Endodermal cell (in vitro differentiated cells): ENCODE data around the gene VAV2. TPM values are rescaled to one million over a fixed set of nuclear protein-coding genes. Genes with fewer than 3 reads are reported as not detected.

Experiments
- DNase-seq: peaks from one replicate; pipeline ENCODE4 v3.0.0-alpha.2; 2017
- H3K27ac ChIP-seq: 2 replicates; pipeline ENCODE4 v1.5.1; 2013; ENCODE audit warnings: mild to moderate bottlenecking, low read depth, low read length, moderate library complexity
- H3K27me3 ChIP-seq: 2 replicates; pipeline ENCODE4 v1.6.1; 2013; ENCODE audit warnings: mild to moderate bottlenecking, low read length, moderate library complexity; ENCODE audit not compliant: insufficient read depth, control insufficient read depth, poor library complexity, severe bottlenecking
- H3K36me3 ChIP-seq: 2 replicates; pipeline ENCODE4 v1.7.0; 2013; ENCODE audit warnings: mild to moderate bottlenecking, low read length, moderate library complexity; ENCODE audit not compliant: control insufficient read depth, insufficient read depth
- H3K4me1 ChIP-seq: one replicate; pipeline ENCODE4 v1.7.0; 2013; ENCODE audit warnings: low read length; ENCODE audit not compliant: control insufficient read depth, insufficient read depth
- H3K4me3 ChIP-seq: 2 replicates; pipeline ENCODE4 v1.5.1; 2013; ENCODE audit warnings: mild to moderate bottlenecking, low read length, moderate library complexity
- H3K9ac ChIP-seq: 2 replicates; pipeline ENCODE4 v1.6.1; 2013; ENCODE audit warnings: mild to moderate bottlenecking, low read length, moderate library complexity; ENCODE audit not compliant: poor library complexity, severe bottlenecking; ENCODE audit errors: extremely low read depth
- H3K9me3 ChIP-seq: 2 replicates; pipeline ENCODE4 v1.6.1; 2013; ENCODE audit warnings: mild to moderate bottlenecking, low read length, moderate library complexity; ENCODE audit not compliant: control insufficient read depth
- H3K27ac Mint-ChIP-seq: 2 replicates; pipeline ENCODE4 v1.8.0; 2020; ENCODE audit warnings: mixed read lengths
- H3K27me3 Mint-ChIP-seq: 2 replicates; pipeline ENCODE4 v1.8.0; 2021; ENCODE audit warnings: mild to moderate bottlenecking, mixed read lengths; ENCODE audit not compliant: insufficient read depth
- H3K36me3 Mint-ChIP-seq: 2 replicates; pipeline ENCODE4 v1.8.0; 2020; ENCODE audit warnings: low read depth, mixed read lengths
- H3K4me1 Mint-ChIP-seq: 2 replicates; pipeline ENCODE4 v1.8.0; 2020; ENCODE audit warnings: mixed read lengths
- H3K4me3 Mint-ChIP-seq: 2 replicates; pipeline ENCODE4 v1.8.0; 2020; ENCODE audit warnings: mild to moderate bottlenecking, moderate library complexity, mixed read lengths
- H3K9me3 Mint-ChIP-seq: 2 replicates; pipeline ENCODE4 v1.8.0; 2020; ENCODE audit warnings: mild to moderate bottlenecking, mixed read lengths
- WGBS, 2 experiments: methylation state at CpG; one replicate each; pipeline versions ENCODE4 v1.1.5 to v1.1.7; 2013; ENCODE audit warnings: missing lambda C conversion rate in 2 of 2, mixed read lengths in 1 of 2; ENCODE audit not compliant: insufficient coverage in 1 of 2, insufficient read length in 1 of 2; 5-methylcytosine and 5-hydroxymethylcytosine counted together
- total RNA-seq, 2 donors: library from RNA; stranded (reverse); fragmentation: NEBNext Ultra II Directional in 1 of 2; extraction: Animal tissue kit (Norgen Biotek cat#: 25700) in 1 of 2; gene quantifications; 2 replicates in 1 of 2; 3 replicates in 1 of 2; pipeline ENCODE4 v1.2.1, GENCODE V29; 2021
- TF ChIP-seq, protein P1 (sequence below): fragments of 200-600 bp; sonication (generic); conservative IDR thresholded peaks from 2 replicates; pipeline ENCODE4 v1.5.0; 2021; ENCODE audit warnings: antibody characterized with exemption, mild to moderate bottlenecking

Gene VAV2
- total RNA-seq, 2 donors from 2014 or later = 29.8 to 35.9 TPM

DNA sequence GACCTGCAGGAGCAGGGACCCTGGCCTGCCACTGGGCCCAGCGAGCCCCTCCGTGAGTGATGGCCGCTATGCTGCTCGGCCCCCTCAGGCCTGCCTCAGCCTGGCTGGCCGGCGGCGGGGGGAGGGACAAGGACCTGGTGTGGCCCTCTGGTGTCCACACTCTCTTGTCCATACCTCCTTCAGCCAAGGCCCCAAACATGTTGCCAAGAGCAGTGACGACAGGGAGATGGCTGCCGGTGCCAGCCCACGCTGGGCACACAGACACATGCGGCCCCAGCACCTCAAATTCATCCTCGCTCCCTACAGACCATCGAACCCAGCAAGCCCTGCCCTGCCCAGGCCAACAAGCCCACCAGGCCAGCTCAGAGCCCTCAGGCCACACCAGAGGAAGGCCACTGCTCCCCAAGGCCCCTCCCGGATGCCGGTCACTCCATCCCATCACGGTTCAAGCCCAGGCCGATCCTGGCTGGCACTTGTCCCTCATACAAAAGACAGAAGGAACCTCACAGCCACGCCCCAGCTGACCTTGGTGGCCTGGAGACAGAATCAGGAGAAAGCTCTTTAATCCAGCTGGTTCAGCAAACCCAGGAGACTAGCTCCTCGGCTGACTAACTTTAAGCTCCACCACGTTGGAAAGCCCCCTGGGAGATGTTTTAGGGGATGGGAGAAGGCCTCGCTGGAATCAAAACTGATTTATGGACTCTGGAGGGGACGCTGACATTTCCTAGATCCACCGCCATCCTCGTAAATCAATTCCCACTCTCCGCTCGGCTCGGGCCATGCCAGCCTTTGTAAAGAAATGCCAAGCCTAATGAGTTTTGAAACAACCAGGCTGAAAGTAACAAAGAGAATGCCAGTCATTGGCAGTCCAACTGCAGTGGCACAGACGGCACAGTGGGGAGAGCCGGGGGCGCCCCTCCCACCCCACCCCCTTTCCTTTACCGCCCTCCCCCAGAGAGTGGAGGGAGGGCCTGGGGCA, 84.9 kb downstream of the VAV2 start:
- no peak for DNase-seq
- Histone ChIP-seq H3K27me3 (no peaks in the 10 kb centered on the region), H3K9me3 (no peaks in the 10 kb centered on the region), H3K4me1 (no peaks in the 10 kb centered on the region), H3K9ac (no peak overlapping the region), H3K36me3 (no peaks in the 10 kb centered on the region), H3K4me3 (no peak overlapping the region), H3K27ac (no peak overlapping the region)
- no peaks in the 10 kb centered on the region for H3K27me3 Mint-ChIP-seq
- TF ChIP-seq, protein P1, sequence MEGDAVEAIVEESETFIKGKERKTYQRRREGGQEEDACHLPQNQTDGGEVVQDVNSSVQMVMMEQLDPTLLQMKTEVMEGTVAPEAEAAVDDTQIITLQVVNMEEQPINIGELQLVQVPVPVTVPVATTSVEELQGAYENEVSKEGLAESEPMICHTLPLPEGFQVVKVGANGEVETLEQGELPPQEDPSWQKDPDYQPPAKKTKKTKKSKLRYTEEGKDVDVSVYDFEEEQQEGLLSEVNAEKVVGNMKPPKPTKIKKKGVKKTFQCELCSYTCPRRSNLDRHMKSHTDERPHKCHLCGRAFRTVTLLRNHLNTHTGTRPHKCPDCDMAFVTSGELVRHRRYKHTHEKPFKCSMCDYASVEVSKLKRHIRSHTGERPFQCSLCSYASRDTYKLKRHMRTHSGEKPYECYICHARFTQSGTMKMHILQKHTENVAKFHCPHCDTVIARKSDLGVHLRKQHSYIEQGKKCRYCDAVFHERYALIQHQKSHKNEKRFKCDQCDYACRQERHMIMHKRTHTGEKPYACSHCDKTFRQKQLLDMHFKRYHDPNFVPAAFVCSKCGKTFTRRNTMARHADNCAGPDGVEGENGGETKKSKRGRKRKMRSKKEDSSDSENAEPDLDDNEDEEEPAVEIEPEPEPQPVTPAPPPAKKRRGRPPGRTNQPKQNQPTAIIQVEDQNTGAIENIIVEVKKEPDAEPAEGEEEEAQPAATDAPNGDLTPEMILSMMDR = no peak
- no peak overlapping the region for H3K4me3 Mint-ChIP-seq
- H3K4me1 Mint-ChIP-seq = no peaks in the 10 kb centered on the region
- H3K27ac Mint-ChIP-seq = peak overlapping the region; percentile 35
- peaks cover 2% of the 10 kb centered on the region for H3K36me3 Mint-ChIP-seq
- H3K9me3 Mint-ChIP-seq = no peaks in the 10 kb centered on the region
- WGBS, 2 experiments = 94 to 95% methylated on average over 13 to 30 of the region's 31 CpGs

DNA sequence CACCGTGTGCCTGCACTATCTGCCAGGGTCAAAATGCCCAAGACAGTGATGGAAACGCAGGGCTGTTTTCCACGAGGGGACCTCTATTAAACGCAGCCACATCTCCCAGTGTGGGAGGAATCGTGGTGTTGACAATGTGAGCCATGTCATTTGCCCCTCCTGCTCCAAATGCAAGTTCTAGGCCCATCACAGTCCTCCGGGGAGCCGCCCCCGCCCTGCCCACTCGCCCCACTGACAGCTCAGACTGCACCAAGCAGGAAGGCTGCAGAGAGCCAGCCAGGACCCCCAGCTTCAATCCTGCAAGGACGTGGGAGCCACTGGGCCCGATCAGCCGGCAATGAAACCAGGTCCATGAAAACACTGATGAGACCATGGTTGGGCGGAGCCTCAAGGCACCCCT, 85.9 kb downstream of the VAV2 start:
- Mint-ChIP-seq H3K27ac (no peak overlapping the region), H3K9me3 (no peaks in the 10 kb centered on the region), H3K27me3 (no peaks in the 10 kb centered on the region), H3K36me3 (peaks cover 2% of the 10 kb centered on the region), H3K4me1 (no peaks in the 10 kb centered on the region), H3K4me3 (no peak overlapping the region)
- no peak for DNase-seq
- H3K9ac ChIP-seq = no peak overlapping the region
- no peaks in the 10 kb centered on the region for H3K9me3 ChIP-seq
- H3K27ac ChIP-seq = no peak overlapping the region
- 80 to 85% methylated on average over 1 to 13 of the region's 13 CpGs for WGBS, 2 experiments
- no peaks in the 10 kb centered on the region for H3K4me1 ChIP-seq
- H3K36me3 ChIP-seq = no peaks in the 10 kb centered on the region
- no peak overlapping the region for H3K4me3 ChIP-seq
- TF ChIP-seq, protein P1 = no peak
- no peaks in the 10 kb centered on the region for H3K27me3 ChIP-seq

DNA sequence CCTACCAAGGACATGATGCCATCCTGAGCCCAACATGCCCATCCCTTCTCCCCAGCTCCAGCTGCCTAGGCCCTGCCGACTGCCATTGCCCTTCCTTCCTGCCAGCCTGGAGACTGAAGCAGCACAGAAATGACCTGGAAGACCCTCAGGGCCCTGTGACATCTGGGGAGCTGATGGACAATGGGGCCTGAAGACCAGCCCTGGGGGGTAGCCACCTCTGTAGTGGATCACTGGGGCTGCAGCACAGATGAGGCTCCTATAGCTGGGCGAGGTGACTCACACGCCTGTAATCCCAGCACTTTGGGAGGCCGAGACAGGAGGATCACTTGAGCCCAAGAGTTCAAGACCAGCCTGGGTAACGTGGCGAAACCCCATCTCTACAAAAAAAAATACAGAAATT, 86.6 kb downstream of the VAV2 start:
- H3K27ac ChIP-seq = no peak overlapping the region
- Mint-ChIP-seq H3K27me3 (no peaks in the 10 kb centered on the region), H3K36me3 (peaks cover 2% of the 10 kb centered on the region), H3K4me1 (no peaks in the 10 kb centered on the region), H3K27ac (no peak overlapping the region), H3K9me3 (no peaks in the 10 kb centered on the region), H3K4me3 (no peak overlapping the region)
- no peaks in the 10 kb centered on the region for H3K27me3 ChIP-seq
- TF ChIP-seq, protein P1 = no peak
- no peaks in the 10 kb centered on the region for H3K9me3 ChIP-seq
- DNase-seq = no peak
- H3K36me3 ChIP-seq = no peaks in the 10 kb centered on the region
- no peak overlapping the region for H3K4me3 ChIP-seq
- H3K9ac ChIP-seq = no peak overlapping the region
- no peaks in the 10 kb centered on the region for H3K4me1 ChIP-seq
- 91 to 94% methylated on average over 3 to 6 of the region's 6 CpGs for WGBS, 2 experiments
